Adrenal gland (tissue), 12 donors: ENCODE results near the gene ADAM17. TPM values are rescaled to one million over a fixed set of nuclear protein-coding genes. Genes with fewer than 3 reads are reported as not detected.
"Not testable (repeated sequence)": the region's sequence is repeated elsewhere in the genome, so short reads cannot be mapped to it uniquely, and the experiment has no call there.

Source experiments
- DNase-seq, 7 donors: peaks; one replicate each; pipeline ENCODE4 v3.0.0-alpha.2; 2019 to 2020
- H3K27ac ChIP-seq, 5 donors: fragments of 200-600 bp; sonication (generic) in 4 of 5; 1 replicate in 3 of 5; 2 replicates in 2 of 5; pipeline versions ENCODE4 v1.5.1 to v1.8.0; 2016 to 2020; ENCODE audit warnings: mild to moderate bottlenecking in 1 of 5
- H3K27me3 ChIP-seq: fragments of 200-600 bp; 2 replicates; pipeline ENCODE4 v1.8.0; 2021
- H3K36me3 ChIP-seq, 2 donors: fragments of 200-600 bp; replicated peaks in 1 of 2; 1 replicate in 1 of 2; 2 replicates in 1 of 2; pipeline versions ENCODE4 v1.5.1 to v1.8.0; 2018 to 2022
- H3K4me1 ChIP-seq, 2 donors: fragments of 200-600 bp; replicated peaks in 1 of 2; 1 replicate in 1 of 2; 2 replicates in 1 of 2; pipeline versions ENCODE4 v1.5.1 to v1.8.0; 2018 to 2021
- H3K4me3 ChIP-seq, 4 donors: fragments of 200-600 bp; sonication (generic) in 3 of 4; one replicate each; pipeline ENCODE4 v1.5.1; 2016 to 2018
- H3K9me3 ChIP-seq, 3 donors: fragments of 200-600 bp; sonication (generic) in 1 of 3; replicated peaks in 1 of 3; 1 replicate in 2 of 3; 2 replicates in 1 of 3; pipeline versions ENCODE4 v1.5.1 to v1.8.0; 2016 to 2021
- POLR2A ChIP-seq, 2 donors: fragments of 450-650 bp; IDR thresholded peaks; one replicate each; pipeline ENCODE4 v1.6.1; 2017; ENCODE audit warnings: antibody characterized with exemption in 2 of 2, mild to moderate bottlenecking in 2 of 2, moderate library complexity in 1 of 2
- WGBS, 4 donors: extraction: QIAGEN DNeasy Blood & Tissue Kit in 2 of 4; methylation state at CpG; one replicate each; pipeline versions ENCODE4 v1.1.5 to v1.1.7; 2013 to 2017; 5-methylcytosine and 5-hydroxymethylcytosine counted together
- intact Hi-C, 2 donors: fragments of 100-400 bp; cut with DNase I; formaldehyde crosslinking; loops; one replicate each; pipeline versions ENCODE4 v1.14.1 to v1.15.0; 2022 to 2023
- polyA plus RNA-seq, 3 donors: library from polyadenylated mRNA; stranded (reverse); fragments of 200-250 nt in 2 of 3; fragments of 350-450 nt in 1 of 3; fragmentation: Illumina TruSeq in 1 of 3; extraction: RNeasy Lipid Tissue Mini Kit (QIAGEN cat#74804) in 1 of 3; gene quantifications; one replicate each; pipeline ENCODE4 v1.2.3, GENCODE V29; 2013 to 2014
- total RNA-seq, 9 donors: library from RNA; depleted of rRNA in 4 of 9; stranded (reverse); fragments of >200 nt in 4 of 9; fragments of 120-200 nt in 1 of 9; fragmentation: NEBNext Ultra II Directional in 1 of 9; extraction: Animal tissue kit (Norgen Biotek cat#: 25700) in 1 of 9; gene quantifications; one replicate each; pipeline versions ENCODE4 v1.1.0 to v1.2.4, GENCODE V29; 2013 to 2023
- TF ChIP-seq, protein P1 (sequence below), 6 experiments: fragments of 450-650 bp in 4 of 6; fragments of 200-600 bp in 2 of 6; sonication (generic) in 1 of 6; IDR thresholded peaks; 1 replicate in 5 of 6; 2 replicates in 1 of 6; pipeline versions ENCODE4 v1.5.1 to v1.8.0; 2016 to 2021; ENCODE audit warnings: antibody characterized with exemption in 6 of 6, mild to moderate bottlenecking in 2 of 6, moderate library complexity in 1 of 6
- donor health status: healthy with polysubstance abuse.
- donor health status: Bipolar disorder and iron deficiency.
- donor health status: DM: yes; HTN: yes; CAD: no.
- donor health status: DM: no; HTN: no; CAD: no.
- donor health status: DM: no; HTN: no; CAD: no.
- donor health status: DM: yes; HTN: yes; CAD: no.

Gene ADAM17
- total and polyA plus RNA-seq, 12 donors, result 10.6 to 39.4 (median 19.7) TPM

DNA sequence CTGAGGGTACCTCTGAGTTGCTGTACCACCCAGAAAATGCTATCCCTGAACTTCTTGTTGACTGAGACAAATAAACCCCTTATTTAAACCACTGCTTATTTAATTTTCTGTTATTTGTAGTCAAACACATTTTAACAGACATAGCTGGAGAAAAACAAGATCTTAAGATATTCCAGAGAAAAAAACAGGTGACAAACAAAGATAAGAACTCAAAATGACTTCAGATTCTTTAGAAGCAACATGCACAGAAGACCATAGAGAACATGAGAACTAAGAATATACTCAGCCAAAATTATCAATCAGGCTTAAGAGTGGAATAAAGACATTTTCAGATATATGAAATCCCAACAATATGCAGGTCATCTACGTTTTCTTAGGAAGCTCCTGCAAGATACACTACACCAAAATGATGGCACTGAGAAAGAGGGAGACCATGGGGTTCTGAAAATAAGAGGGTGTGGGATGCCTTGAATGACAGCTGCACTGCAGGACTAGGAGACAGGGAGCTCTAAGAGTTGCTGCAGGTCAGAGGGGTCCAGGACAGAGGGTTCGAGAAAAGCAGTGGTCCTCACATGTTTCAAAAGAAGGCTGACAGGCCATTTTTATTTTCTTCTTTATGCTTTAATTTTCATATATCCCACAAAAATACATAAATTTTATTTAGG, 38.4 kb downstream of the ADAM17 start:
- no peaks in the 10 kb centered on the region for H3K9me3 ChIP-seq
- intact Hi-C loops, result no loop called here
- H3K4me1 ChIP-seq, result no peaks in the 10 kb centered on the region
- H3K27me3 ChIP-seq, result no peaks in the 10 kb centered on the region
- whole genome bisulfite sequencing, 4 donors, result 89 to 95% (median 95%) methylated on average over 2 of the region's 2 CpGs
- no peak for DNase-seq
- no peak for TF ChIP-seq POLR2A (IDR thresholded peaks at IDR 0.05)
- H3K36me3 ChIP-seq, result peaks cover 0 to 29% of the 10 kb centered on the region in 2 donors
- no peak overlapping the region for H3K4me3 ChIP-seq
- H3K27ac ChIP-seq, result no peak overlapping the region

DNA sequence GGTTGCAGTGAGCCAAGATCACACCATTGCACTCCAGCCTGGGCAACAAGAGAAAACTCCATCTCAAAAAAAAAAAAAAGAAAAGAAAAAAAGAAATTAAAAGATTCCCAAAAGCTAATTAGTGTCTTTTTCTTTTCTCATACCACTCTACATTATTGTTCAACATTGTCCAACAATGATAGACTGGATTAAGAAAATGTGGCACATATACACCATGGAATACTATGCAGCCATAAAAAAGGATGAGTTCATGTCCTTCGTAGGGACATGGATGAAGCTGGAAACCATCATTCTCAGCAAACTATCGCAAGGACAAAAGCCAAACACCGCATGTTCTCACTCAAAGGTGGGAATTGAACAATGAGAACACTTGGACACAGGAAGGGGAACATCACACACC, 41.7 kb downstream of the ADAM17 start:
- H3K27ac ChIP-seq, intact Hi-C loops, H3K4me3 ChIP-seq, H3K4me1 ChIP-seq, H3K27me3 ChIP-seq, DNase-seq, H3K9me3 ChIP-seq: not testable (repeated sequence)
- WGBS, 4 donors, result 95 to 99% (median 97%) methylated on average over 3 of the region's 3 CpGs
- peaks cover 0 to 21% of the 10 kb centered on the region in 2 donors for H3K36me3 ChIP-seq

DNA sequence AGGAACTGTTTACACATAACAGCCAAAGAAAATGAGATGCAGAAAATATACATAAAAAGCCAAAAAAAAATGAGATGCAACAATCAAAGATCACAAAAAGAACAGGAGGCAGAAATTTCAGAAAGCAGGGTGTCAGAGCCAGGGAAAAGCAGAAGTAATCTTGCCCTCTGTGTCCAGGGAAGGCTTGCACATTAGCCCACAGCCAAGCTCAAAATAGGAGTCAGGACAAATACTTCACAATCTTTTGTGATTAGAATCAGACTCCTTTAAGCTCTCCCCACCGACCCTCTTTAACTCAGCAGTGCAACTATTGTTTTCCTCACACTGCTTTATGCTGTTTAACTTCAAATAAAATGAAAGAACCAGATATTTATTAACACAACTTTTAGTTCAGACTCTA, 46.7 kb downstream of the ADAM17 start:
- DNase-seq, result no peak
- Histone ChIP-seq H3K9me3 (no peaks in the 10 kb centered on the region), H3K36me3 (peaks cover 0 to 10% of the 10 kb centered on the region in 2 donors), H3K27ac (no peak overlapping the region), H3K4me3 (no peak overlapping the region), H3K4me1 (no peaks in the 10 kb centered on the region), H3K27me3 (no peaks in the 10 kb centered on the region)
- TF ChIP-seq POLR2A (IDR thresholded peaks at IDR 0.05), result no peak
- TF ChIP-seq, protein P1, sequence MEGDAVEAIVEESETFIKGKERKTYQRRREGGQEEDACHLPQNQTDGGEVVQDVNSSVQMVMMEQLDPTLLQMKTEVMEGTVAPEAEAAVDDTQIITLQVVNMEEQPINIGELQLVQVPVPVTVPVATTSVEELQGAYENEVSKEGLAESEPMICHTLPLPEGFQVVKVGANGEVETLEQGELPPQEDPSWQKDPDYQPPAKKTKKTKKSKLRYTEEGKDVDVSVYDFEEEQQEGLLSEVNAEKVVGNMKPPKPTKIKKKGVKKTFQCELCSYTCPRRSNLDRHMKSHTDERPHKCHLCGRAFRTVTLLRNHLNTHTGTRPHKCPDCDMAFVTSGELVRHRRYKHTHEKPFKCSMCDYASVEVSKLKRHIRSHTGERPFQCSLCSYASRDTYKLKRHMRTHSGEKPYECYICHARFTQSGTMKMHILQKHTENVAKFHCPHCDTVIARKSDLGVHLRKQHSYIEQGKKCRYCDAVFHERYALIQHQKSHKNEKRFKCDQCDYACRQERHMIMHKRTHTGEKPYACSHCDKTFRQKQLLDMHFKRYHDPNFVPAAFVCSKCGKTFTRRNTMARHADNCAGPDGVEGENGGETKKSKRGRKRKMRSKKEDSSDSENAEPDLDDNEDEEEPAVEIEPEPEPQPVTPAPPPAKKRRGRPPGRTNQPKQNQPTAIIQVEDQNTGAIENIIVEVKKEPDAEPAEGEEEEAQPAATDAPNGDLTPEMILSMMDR (IDR thresholded peaks at IDR 0.05), result no peak
- 21 to 44% (median 30%) methylated on average over 1 of the region's 1 CpG for WGBS, 4 donors
- intact Hi-C loops, result no loop called here

DNA sequence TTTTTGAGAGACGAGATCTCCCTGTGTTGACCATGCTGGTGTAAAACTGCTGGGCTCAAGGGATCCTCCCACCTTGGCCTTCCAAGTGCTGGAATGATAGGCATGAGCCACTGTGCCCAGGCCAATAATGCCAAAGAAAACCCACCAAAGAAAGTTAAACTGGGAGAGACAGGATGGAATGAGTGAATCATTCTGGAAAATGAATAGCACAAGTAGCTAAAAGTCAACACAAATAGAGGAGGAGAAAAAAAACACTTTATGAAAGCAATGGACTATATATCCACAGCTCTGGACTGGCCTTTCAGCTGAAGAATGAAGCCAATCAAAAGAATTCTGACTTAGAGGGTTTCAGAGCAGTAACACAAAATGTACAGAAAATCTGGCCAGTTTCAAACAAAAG, 57.4 kb downstream of the ADAM17 start:
- peaks cover 0 to 48% of the 10 kb centered on the region in 2 donors for H3K36me3 ChIP-seq
- no peak for DNase-seq
- H3K27me3 ChIP-seq, result no peaks in the 10 kb centered on the region
- no peaks in the 10 kb centered on the region for H3K9me3 ChIP-seq
- 64 to 87% (median 78%) methylated on average over 1 of the region's 1 CpG for WGBS, 4 donors
- H3K4me1 ChIP-seq, result no peaks in the 10 kb centered on the region
- TF ChIP-seq POLR2A (IDR thresholded peaks at IDR 0.05), result no peak
- TF ChIP-seq, protein P1 (IDR thresholded peaks at IDR 0.05), result no peak
- H3K27ac ChIP-seq, result no peak overlapping the region
- H3K4me3 ChIP-seq, result no peak overlapping the region
- intact Hi-C loops, result no loop called here

DNA sequence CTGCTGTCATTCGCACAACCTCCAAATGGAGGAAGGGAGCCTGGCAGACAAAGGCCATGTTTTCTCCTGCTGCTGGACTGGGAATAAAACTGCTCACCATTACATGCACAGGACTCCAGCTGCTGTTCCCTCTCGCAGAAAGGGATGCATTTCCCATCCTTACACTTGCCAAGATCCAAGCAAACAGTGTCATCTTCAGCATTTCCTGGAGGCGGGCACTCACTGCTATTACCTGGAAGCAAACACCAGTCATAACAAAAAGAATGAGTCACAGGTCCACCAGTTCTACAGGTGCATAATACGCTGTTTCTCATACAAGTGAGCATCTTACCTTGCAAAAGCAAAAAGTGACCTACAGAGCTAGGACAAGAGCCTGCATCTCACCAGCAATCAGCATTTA, 58.6 kb downstream of the ADAM17 start:
- no peaks in the 10 kb centered on the region for H3K4me1 ChIP-seq
- WGBS, 4 donors, result 82 to 97% (median 94%) methylated on average over 4 of the region's 4 CpGs
- intact Hi-C loops, result no loop called here
- no peaks in the 10 kb centered on the region for H3K9me3 ChIP-seq
- no peak for TF ChIP-seq POLR2A (IDR thresholded peaks at IDR 0.05)
- TF ChIP-seq, protein P1 (IDR thresholded peaks at IDR 0.05), result no peak
- no peak overlapping the region for H3K27ac ChIP-seq
- peaks cover 0 to 53% of the 10 kb centered on the region in 2 donors for H3K36me3 ChIP-seq
- no peak overlapping the region for H3K4me3 ChIP-seq
- no peaks in the 10 kb centered on the region for H3K27me3 ChIP-seq
- DNase-seq, result no peak
